NOMO-1 treated with DMSO at 0.1 percent for 48 hours (cell line): Measurements from ENCODE around the gene POM121L2.

Experiments used
- DNase-seq: peaks from one replicate; lab custom pipeline; 2025; ENCODE audit not compliant: unreplicated experiment; lab: John Stamatoyannopoulos, UW

Gene POM121L2

DNA sequence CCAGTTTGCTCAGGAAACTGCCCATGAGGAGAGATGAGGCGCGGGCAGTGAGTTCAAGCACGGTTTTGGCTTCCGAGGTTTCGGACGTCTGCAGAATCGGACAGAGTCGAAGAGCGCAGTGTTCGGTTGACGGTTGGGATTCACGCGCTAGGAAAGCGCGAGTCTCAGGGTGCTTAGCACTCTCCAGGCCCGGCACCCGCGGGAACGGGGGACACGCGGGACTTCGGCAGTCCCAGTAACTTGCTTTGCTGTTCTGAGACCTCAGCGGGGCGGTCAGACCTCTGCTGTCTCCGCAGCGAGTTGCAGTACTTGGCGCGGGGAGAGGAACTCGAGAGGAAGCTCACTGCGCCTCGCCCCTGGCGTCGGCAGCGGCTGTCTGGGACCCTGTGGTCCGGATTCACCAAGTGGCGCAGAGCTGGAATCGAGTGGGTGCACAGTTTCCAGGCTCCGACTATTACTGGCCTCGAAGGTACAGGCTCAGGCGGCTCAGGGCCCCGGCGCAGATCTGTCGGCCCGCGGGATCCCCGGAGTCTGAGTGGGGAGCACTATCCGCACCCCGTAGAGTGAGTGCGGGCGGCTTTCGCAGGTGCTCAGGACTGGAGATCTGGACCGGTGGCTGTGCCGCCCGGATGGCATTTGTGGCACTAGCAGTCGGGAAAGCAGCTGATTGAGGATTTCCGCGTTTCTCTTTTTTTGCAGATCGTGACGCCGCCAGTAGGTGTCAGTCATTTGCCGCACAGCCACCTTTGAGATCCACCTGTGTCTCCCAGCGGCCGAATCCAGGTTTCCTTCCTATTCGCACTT is at the start of gene POM121L2:
TSS of gene POM121L2 (minus strand) at position 128 of the 804 bp plus-strand sequence. CDS start at position 25, 103 bp downstream.
- DNase-seq, result peak; percentile 34

DNA sequence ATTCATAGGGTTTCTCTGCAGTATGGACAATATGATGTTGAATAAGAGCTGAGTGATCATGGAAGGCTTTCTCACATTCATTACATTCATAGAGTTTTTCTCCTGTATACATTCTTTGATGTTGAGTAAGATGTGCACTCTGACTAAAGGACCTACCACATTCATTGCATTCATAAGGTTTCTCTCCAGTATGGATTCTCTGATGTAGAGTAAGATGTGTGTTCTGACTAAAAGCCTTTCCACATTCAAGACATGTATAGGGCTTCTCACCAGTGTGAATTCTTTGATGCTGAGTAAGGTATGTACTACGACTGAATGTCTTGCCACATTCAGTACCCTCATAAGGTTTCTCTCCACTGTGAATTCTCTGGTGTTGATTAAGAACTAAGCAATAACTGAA is 47.2 kb upstream of the POM121L2 start:
- DNase-seq, result no peak

DNA sequence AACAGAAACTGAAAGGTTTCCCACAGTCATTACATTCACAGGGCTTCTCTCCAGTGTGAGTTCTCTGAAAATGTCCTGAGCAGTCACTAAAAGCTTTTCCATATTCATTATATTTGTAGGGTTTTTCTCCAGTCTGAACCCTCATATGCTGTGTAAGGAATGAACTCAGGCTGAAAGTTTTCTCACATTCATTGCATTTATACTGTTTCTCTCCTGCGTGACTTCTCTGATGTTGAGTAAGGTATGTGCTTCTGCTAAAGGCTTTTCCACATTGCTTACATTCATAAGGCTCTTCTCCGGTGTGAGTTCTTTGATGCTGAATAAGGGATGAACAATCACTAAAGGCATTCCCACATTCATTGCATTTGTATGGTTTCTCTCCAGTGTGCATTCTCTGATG is 46.7 kb upstream of the POM121L2 start:
- no peak for DNase-seq

GRCh38 chr6:27352850-27353249 is 40.8 kb upstream of the POM121L2 start:
- no peak for DNase-seq

GRCh38 chr6:27334141-27334540 is 22.1 kb upstream of the POM121L2 start:
- no peak for DNase-seq

DNA sequence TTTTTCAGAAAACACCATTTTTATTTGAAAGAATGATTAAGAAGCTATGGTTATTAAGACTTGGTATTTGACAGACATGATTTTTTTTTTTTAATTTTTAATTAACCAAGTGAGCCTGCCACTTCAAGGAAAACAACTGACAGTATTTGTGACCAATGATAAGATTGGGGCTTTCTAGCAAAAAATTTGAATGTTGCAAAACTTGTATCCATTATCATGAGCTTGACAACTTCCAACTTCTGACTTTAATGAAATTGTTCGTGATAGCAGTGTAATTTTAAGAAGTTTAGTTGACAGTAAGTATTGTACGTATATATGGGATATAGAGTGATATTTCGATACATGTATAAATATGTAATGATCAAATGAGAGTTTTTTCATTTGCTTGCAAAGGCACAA is 21.6 kb upstream of the POM121L2 start:
- no peak for DNase-seq

DNA sequence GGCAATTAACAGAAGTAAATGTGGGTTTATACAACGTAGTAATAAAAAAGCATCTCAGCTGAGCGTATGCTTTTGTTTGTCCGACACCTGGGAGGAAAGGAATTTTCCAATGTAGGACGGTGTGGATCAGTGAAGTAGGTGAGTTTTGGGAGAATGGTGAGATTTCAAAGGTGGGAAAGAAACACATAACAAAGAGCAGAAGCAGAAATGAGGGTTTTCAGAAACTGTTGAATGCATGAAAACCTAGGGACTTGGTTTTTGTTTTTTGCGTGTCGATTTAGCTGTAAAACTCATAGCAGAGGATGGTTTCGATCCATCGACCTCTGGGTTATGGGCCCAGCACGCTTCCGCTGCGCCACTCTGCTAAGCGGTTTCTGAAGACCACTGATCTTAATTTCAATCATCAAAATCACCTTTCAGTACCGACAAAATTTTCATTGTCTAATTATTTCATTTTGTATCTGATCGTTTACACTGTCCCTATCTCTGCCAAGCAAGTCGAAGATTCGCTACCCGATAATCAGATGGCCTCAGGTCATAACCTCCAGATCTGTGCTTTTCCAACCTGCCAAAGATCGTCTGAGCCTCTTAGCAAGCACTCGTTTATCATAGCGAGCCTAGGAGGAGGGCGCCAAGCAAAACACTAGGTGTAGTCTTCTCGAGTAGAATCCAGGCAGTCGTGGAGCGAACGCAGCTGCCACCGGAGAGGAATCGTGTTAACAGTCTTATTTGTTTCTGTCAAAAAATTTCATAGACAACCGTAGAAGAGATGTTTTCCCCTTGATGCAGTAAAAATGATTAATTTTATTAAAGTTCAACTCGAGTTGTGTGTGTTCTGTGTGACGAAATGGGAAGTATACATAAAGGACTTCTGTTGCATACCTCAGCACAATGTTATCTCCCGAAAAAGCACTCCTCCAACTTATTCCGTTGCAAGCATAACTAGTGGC is 20.9 kb upstream of the POM121L2 start:
- no peak for DNase-seq

DNA sequence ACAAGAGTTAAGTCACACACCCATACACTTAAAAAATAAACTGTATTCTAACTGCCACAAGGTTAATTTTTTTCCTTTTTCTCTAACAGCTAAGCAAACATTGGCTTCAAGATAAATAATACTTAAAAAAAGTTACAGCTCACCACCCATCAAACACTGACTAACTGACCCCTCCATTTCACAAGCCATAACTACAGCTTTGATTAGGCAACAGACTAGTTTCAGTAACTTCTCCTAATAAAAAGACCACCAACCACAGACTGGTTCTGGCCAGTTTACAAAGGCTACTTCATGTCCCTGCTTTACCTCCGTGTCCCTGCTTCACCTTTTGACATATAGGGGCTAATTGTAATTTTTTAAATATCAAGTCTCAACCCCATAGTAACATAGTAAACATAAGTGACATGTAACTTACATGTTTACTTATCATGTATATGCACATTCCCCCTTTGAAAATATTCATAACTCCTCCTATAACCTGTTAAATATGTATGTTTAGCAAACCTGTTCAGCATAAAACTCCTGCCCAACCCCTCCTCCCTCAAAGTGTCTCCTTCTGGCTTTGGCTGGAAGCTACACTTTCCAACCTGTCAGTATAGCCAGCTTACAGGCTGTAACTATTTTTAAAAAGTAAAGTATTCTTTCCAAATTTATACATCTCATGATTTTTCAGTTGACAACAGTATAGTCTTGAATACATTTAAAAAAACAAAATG is 15.1 kb upstream of the POM121L2 start:
- DNase-seq, result no peak

DNA sequence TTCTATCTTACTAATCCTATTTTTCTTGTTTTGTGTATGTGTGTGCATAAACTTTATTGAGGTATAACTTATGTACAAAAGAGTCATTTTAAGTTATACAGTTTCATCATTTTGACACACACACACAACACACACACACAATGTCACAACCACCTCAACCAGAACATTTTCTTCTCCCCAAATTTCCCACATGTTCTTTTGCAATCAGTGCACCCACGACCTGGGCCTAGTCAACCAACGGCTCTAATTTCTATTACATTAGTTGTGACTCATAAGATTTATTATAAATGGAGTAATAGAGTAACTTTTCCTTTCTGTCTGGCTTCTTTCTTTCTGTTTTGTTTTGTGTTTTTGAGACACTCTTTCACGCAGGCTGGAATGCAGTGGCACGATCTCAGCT is 9.8 kb upstream of the POM121L2 start:
- no peak for DNase-seq

GRCh38 chr6:27321370-27321769 is 9.3 kb upstream of the POM121L2 start:
- DNase-seq, result no peak

DNA sequence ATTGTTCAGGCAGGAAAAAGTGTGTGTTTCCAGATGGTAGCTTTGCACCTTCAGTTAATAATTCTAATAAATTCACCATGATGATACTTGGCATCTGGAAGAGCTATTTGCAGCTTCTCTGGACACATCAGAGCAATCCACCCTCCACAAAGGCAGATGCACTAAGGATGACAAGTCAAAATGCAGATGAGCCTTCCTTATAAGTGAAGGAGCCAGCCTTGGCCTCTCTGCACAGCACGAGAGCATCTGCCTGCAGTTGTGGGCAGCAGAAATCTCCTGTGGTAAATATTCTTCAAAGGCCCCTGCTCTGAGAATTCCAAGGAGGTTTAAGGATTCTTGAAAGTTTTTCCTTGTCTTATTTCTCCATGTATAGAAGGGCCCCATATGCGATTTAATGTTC is 6.9 kb upstream of the POM121L2 start:
- DNase-seq, result no peak

GRCh38 chr6:27314046-27314445 is 2.0 kb upstream of the POM121L2 start:
- no peak for DNase-seq

DNA sequence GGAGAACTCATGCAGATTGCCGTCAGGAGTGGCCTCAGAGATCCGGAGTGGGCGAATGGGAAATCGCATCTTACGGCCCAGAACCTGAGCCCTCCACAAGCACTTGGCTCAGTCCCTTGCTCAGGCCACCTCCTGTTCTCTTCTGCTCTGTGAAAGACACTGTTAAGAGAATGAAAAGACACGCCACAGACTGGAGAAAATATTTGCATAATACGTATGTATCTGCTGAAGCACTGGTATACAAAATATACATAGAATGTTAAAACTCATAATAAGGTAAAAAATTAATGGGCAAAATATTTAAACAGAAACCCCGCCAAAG is 838 bp upstream of the POM121L2 start:
- no peak for DNase-seq

DNA sequence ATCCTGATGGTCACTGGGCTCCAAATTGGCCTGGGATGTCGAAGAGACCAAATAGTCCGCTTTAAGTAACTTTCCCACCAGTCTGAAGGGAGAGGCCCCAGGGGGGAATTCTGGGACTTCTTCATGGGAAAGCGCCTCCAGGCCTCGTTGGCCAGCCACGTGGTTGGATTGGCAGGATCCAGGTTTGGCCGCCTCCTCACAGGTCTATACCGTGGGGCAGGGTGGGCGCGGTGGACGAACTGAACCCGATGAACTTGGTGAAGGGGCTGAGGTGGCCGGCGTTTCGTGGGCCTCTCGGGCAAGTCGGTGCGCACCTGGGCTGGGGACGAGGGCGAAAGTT is 297 bp downstream of the POM121L2 start:
- DNase-seq, result no peak

GRCh38 chr6:27303613-27304272 is 8.3 kb downstream of the POM121L2 start:
- DNase-seq, result no peak

GRCh38 chr6:27297857-27298730 is 14.0 kb downstream of the POM121L2 start:
- no peak for DNase-seq

DNA sequence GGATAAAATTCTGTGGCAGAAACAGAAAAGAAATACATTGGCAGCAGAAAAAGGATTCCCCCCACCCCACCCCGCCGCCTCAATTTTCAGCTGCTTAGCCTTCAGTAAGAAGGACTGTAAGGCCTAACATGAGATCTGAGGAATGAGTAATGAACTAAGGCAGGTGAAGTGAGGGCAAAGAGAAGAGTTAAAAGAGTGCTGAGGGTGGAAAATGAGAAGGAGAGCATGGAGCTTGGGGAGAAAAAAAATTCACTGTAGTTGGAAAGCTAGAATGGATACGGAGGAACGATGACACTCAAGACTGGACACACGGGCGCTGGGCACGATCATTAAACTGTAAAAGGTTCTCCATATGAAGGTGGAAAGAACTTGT is 14.6 kb downstream of the POM121L2 start:
- no peak for DNase-seq

GRCh38 chr6:27296106-27296783 is 15.8 kb downstream of the POM121L2 start:
- DNase-seq, result no peak

DNA sequence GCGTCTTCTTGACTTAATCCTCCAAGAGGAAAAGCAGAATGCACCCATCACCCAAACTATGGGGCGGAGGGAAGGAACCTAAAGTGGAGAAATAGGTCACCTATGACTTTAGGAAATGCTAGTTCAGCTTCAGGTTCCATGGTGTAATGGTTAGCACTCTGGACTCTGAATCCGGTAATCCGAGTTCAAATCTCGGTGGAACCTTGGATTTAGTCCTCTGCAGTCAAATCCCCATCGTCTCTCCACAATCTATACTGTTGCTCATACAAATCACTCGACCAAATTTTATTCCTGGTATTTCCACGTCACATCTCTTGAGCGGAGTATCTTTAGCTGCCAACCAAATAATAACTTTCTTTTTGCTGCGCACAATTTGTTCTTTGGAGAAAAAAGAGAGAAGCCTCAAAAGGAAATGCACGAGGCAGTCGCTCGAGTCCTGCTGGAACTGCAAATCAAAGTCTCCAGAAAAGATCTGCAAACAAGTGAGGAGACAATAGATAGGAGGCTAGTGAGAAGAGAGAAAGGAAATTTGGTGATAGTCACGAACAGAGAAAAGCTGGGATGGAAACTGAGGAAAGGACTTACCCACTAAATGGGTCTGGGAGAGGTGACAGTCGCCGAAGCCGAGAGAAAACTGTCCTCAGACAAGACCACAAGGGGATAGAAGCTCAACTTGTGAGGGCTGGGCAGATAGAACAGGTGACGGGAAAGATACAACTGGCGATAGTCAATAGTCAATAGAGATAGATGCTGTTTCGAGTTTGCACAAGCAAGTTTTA is 16.6 kb downstream of the POM121L2 start:
- DNase-seq, result no peak
